Astrocyte of the spinal cord (primary cell): ENCODE measurements around the gene COL4A1.

Experiments
- DNase-seq: peaks from one replicate; pipeline ENCODE4 v3.0.0; 2011; ENCODE audit warnings: low read depth, low spot score
- H3K4me3 ChIP-seq: 2 replicates; pipeline ENCODE4 v1.5.1; 2011; ENCODE audit warnings: low read depth, mild to moderate bottlenecking, low read length, moderate library complexity
- in situ Hi-C: cut with HindIII; loops from 2 replicates; pipeline ENCODE4 v1.10.0; 2017; ENCODE audit warnings: low sequenced_read_pairs
- TF ChIP-seq, protein P1 (sequence below): IDR thresholded peaks from 2 replicates; pipeline ENCODE4 v1.5.1; 2012; ENCODE audit warnings: low read depth, mild to moderate bottlenecking, low read length, inconsistent platforms

Gene COL4A1

GRCh38 chr13:110162866-110163658 is 143.9 kb downstream of the COL4A1 start:
- TF ChIP-seq, protein P1, sequence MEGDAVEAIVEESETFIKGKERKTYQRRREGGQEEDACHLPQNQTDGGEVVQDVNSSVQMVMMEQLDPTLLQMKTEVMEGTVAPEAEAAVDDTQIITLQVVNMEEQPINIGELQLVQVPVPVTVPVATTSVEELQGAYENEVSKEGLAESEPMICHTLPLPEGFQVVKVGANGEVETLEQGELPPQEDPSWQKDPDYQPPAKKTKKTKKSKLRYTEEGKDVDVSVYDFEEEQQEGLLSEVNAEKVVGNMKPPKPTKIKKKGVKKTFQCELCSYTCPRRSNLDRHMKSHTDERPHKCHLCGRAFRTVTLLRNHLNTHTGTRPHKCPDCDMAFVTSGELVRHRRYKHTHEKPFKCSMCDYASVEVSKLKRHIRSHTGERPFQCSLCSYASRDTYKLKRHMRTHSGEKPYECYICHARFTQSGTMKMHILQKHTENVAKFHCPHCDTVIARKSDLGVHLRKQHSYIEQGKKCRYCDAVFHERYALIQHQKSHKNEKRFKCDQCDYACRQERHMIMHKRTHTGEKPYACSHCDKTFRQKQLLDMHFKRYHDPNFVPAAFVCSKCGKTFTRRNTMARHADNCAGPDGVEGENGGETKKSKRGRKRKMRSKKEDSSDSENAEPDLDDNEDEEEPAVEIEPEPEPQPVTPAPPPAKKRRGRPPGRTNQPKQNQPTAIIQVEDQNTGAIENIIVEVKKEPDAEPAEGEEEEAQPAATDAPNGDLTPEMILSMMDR = no peak
- no peak overlapping the region for H3K4me3 ChIP-seq
- in situ Hi-C loops = no loop called here
- DNase-seq = no peak

GRCh38 chr13:110162053-110162452 is 144.9 kb downstream of the COL4A1 start:
- DNase-seq = no peak
- in situ Hi-C loops = no loop called here
- H3K4me3 ChIP-seq = no peak overlapping the region
- TF ChIP-seq, protein P1 = no peak

GRCh38 chr13:110161112-110161882 is 145.7 kb downstream of the COL4A1 start:
- DNase-seq = no peak
- in situ Hi-C loops = no loop called here
- H3K4me3 ChIP-seq = no peak overlapping the region
- TF ChIP-seq, protein P1 = no peak

- in situ Hi-C loops = no loop called here
- no peak for DNase-seq
- TF ChIP-seq, protein P1 = no peak
These were observed 148.7 kb downstream of the COL4A1 start for GRCh38 chr13:110158226-110158625.

GRCh38 chr13:110157718-110158117 is 149.2 kb downstream of the COL4A1 start:
- in situ Hi-C loops = no loop called here
- no peak for DNase-seq
- TF ChIP-seq, protein P1 = no peak
- H3K4me3 ChIP-seq = no peak overlapping the region

More at GRCh38 chr13:110158226-110158625, 148.7 kb downstream of the COL4A1 start:
- H3K4me3 ChIP-seq = no peak overlapping the region

GRCh38 chr13:110156301-110157049 is 150.5 kb downstream of the COL4A1 start:
- TF ChIP-seq, protein P1 = no peak
- no peak overlapping the region for H3K4me3 ChIP-seq
- in situ Hi-C loops = no loop called here
- DNase-seq = no peak
